K562 (cell line): Measurements from ENCODE around the gene TLE6. TPM values are rescaled to one million over a fixed set of nuclear protein-coding genes. Genes with fewer than 3 reads are reported as not detected.

Experiments
- ATF7 ChIP-seq: fragments of 450-650 bp; IDR thresholded peaks from 2 replicates; pipeline ENCODE4 v1.7.1; 2014; ENCODE audit warnings: mild to moderate bottlenecking, moderate library complexity
- EP400 ChIP-seq: fragments of 450-650 bp; IDR thresholded peaks from 2 replicates; pipeline ENCODE4 v1.6.1; 2017; ENCODE audit warnings: antibody characterized with exemption, mild to moderate bottlenecking, moderate library complexity
- FOS ChIP-seq: IDR thresholded peaks from 3 replicates; pipeline ENCODE4 v1.6.1; 2011; ENCODE audit not compliant: insufficient read length; ENCODE audit errors: extremely low read depth
- HDAC2 ChIP-seq: fragments of 450-650 bp; IDR thresholded peaks from 2 replicates; pipeline ENCODE4 v1.6.1; 2016; ENCODE audit warnings: mild to moderate bottlenecking
- HMGXB4 ChIP-seq: sonication (generic); formaldehyde crosslinking; IDR thresholded peaks from 2 replicates; pipeline ENCODE4 v1.8.1; 2023; ENCODE audit warnings: mild to moderate bottlenecking, missing genetic modification reagents
- HNRNPK ChIP-seq: fragments of 200-400 bp; formaldehyde crosslinking; IDR thresholded peaks from one replicate; pipeline ENCODE4 v1.6.1; 2018; ENCODE audit warnings: mild to moderate bottlenecking, low read depth, low read length; ENCODE audit not compliant: poor library complexity, severe bottlenecking
- KAT7 ChIP-seq: sonication (generic); formaldehyde crosslinking; IDR thresholded peaks from 2 replicates; pipeline ENCODE4 v1.8.0; 2022; ENCODE audit warnings: missing genetic modification reagents, mild to moderate bottlenecking, borderline replicate concordance
- LARP7 ChIP-seq: fragments of 450-650 bp; IDR thresholded peaks from 2 replicates; pipeline ENCODE4 v1.6.1; 2016
- MED1 ChIP-seq: sonication (generic); formaldehyde crosslinking; IDR thresholded peaks from 2 replicates; pipeline ENCODE4 v1.8.1; 2023; ENCODE audit warnings: missing genetic modification reagents, borderline replicate concordance
- NFXL1 ChIP-seq: fragments of 450-650 bp; formaldehyde crosslinking; IDR thresholded peaks from 2 replicates; pipeline ENCODE4 v1.4.0; 2021; ENCODE audit warnings: mild to moderate bottlenecking
- POLR2B ChIP-seq: fragments of 450-650 bp; IDR thresholded peaks from 2 replicates; pipeline ENCODE4 v1.6.1; 2018; ENCODE audit warnings: low read depth; ENCODE audit not compliant: partially characterized antibody
- RBM17 ChIP-seq: fragments of 200-400 bp; formaldehyde crosslinking; IDR thresholded peaks from 2 replicates; pipeline ENCODE4 v1.6.1; 2017; ENCODE audit warnings: low read depth, mild to moderate bottlenecking, low read length, borderline replicate concordance
- RBM34 ChIP-seq: fragments of 200-400 bp; formaldehyde crosslinking; IDR thresholded peaks from 2 replicates; pipeline ENCODE4 v1.6.1; 2018; ENCODE audit warnings: low read length, borderline replicate concordance; ENCODE audit not compliant: insufficient read depth
- TEAD1 ChIP-seq, 2 experiments: fragments of 450-650 bp in 1 of 2; sonication (generic) in 1 of 2; formaldehyde crosslinking; IDR thresholded peaks; 2 replicates each; pipeline versions ENCODE4 v1.4.0 to v1.8.0; 2020 to 2022; ENCODE audit warnings: mild to moderate bottlenecking in 2 of 2, missing genetic modification reagents in 1 of 2
- ZBTB1 ChIP-seq: sonication (generic); formaldehyde crosslinking; IDR thresholded peaks from 2 replicates; pipeline ENCODE4 v1.8.1; 2023; ENCODE audit warnings: missing genetic modification reagents, low read depth, mild to moderate bottlenecking, borderline replicate concordance
- ZMIZ1 ChIP-seq, 2 experiments: fragments of 150-350 bp in 1 of 2; IDR thresholded peaks; 2 replicates each; pipeline ENCODE4 v1.6.1; 2012 to 2016; ENCODE audit warnings: low read depth in 2 of 2, low read length in 2 of 2, mild to moderate bottlenecking in 1 of 2, moderate library complexity in 1 of 2
- ZNF699 ChIP-seq: fragments of 250-450 bp; sonication (Bioruptor Pico); IDR thresholded peaks from 2 replicates; pipeline ENCODE4 v1.8.0; 2021; ENCODE audit warnings: mild to moderate bottlenecking, moderate library complexity; ENCODE audit not compliant: insufficient replicate concordance
- polyA plus RNA-seq, 8 experiments: library from polyadenylated mRNA; depleted of rRNA in 4 of 8; stranded (reverse) in 5 of 8; unstranded in 3 of 8; fragments of >200 nt; fragmentation: Nextera tagmentation in 2 of 8; fragmentation: Illumina TruSeq in 1 of 8; extraction: Ambion mirVana in 2 of 8; extraction: Trizol in 1 of 8; gene quantifications; 2 replicates each; pipeline versions ENCODE4 v1.2.1 to v1.2.3, GENCODE V29; 2011 to 2014; ENCODE audit warnings: inconsistent platforms in 1 of 8, missing spikeins in 1 of 8
- total RNA-seq, 7 experiments: library from RNA; depleted of rRNA in 6 of 7; stranded (reverse); fragments of >200 nt in 6 of 7; fragmentation: Illumina TruSeq in 2 of 7; extraction: Trizol in 2 of 7; gene quantifications; 2 replicates each; pipeline versions ENCODE4 v1.2.1 to v1.2.3, GENCODE V29; 2011 to 2021; ENCODE audit warnings: low replicate concordance in 1 of 7
- TF ChIP-seq, protein P1 (sequence below): IDR thresholded peaks from 3 replicates; pipeline ENCODE4 v1.6.1; 2011; ENCODE audit warnings: borderline replicate concordance, mild to moderate bottlenecking, moderate library complexity; ENCODE audit not compliant: insufficient read length; ENCODE audit errors: extremely low read depth

TLE6 gene
- total and polyA plus RNA-seq, 9 of the 15 experiments (the other 6 are each of a cell fraction or from before 2014, with no cell fraction given) = 1.1 to 6.1 (median 2.5) TPM

DNA sequence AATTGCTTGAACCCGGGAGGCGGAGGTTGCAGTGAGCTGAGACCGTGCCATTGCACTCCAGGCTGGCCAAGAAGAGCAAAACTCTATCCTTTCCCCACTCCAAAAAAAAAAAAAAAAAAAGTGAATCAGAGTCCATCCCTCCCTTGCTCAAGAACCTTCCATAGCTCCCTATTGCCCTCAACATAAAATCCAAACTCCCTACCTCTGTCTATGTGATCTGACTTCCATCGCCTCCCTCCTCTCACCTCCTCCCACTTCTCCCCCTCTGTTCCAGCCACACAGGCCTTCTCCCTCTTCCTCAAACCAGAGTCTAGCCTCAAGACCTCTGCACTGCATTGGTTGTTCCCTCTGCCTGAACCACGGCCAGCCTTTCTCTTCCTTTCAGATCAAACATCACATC is 61.8 kb downstream of the TLE6 start (continued):
- no peak for TF ChIP-seq POLR2B
- TF ChIP-seq LARP7 = no peak
- no peak for TF ChIP-seq RBM17
- no peak for TF ChIP-seq ZBTB1 (CRISPR knock-in tag)
- TF ChIP-seq TEAD1 (CRISPR knock-in tag; IDR thresholded peaks at IDR 0.05) = no peak
- no peak for TF ChIP-seq FOS
- no peak for TF ChIP-seq RBM34
- no peak for TF ChIP-seq HMGXB4
- TF ChIP-seq MED1 (CRISPR knock-in tag) = no peak
- TF ChIP-seq ZNF699 (CRISPR knock-in tag) = no peak
- TF ChIP-seq EP400 = no peak
- TF ChIP-seq HDAC2 = peak; percentile 98
- TF ChIP-seq ATF7 = no peak
- TF ChIP-seq KAT7 (CRISPR knock-in tag) = no peak
- TF ChIP-seq NFXL1 (CRISPR knock-in tag) = no peak
- TF ChIP-seq, protein P1, sequence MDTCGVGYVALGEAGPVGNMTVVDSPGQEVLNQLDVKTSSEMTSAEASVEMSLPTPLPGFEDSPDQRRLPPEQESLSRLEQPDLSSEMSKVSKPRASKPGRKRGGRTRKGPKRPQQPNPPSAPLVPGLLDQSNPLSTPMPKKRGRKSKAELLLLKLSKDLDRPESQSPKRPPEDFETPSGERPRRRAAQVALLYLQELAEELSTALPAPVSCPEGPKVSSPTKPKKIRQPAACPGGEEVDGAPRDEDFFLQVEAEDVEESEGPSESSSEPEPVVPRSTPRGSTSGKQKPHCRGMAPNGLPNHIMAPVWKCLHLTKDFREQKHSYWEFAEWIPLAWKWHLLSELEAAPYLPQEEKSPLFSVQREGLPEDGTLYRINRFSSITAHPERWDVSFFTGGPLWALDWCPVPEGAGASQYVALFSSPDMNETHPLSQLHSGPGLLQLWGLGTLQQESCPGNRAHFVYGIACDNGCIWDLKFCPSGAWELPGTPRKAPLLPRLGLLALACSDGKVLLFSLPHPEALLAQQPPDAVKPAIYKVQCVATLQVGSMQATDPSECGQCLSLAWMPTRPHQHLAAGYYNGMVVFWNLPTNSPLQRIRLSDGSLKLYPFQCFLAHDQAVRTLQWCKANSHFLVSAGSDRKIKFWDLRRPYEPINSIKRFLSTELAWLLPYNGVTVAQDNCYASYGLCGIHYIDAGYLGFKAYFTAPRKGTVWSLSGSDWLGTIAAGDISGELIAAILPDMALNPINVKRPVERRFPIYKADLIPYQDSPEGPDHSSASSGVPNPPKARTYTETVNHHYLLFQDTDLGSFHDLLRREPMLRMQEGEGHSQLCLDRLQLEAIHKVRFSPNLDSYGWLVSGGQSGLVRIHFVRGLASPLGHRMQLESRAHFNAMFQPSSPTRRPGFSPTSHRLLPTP = no peak
- no peak for TF ChIP-seq ZMIZ1 (IDR thresholded peaks at IDR 0.05; ENCODE audit: low read depth in 2 of 2, low read length in 2 of 2)
- TF ChIP-seq HNRNPK = no peak
